GM21447 (cell line): ENCODE measurements around the gene FAM3C.

Source experiments
- ATAC-seq: cut with Tn5 transposase; IDR thresholded peaks from one replicate; pipeline ENCODE4 v1.9.1; 2021; ENCODE audit not compliant: unreplicated experiment

FAM3C gene

GRCh38 chr7:121411597-121411979 is 15.5 kb upstream of the FAM3C start:
- no peak for ATAC-seq

DNA sequence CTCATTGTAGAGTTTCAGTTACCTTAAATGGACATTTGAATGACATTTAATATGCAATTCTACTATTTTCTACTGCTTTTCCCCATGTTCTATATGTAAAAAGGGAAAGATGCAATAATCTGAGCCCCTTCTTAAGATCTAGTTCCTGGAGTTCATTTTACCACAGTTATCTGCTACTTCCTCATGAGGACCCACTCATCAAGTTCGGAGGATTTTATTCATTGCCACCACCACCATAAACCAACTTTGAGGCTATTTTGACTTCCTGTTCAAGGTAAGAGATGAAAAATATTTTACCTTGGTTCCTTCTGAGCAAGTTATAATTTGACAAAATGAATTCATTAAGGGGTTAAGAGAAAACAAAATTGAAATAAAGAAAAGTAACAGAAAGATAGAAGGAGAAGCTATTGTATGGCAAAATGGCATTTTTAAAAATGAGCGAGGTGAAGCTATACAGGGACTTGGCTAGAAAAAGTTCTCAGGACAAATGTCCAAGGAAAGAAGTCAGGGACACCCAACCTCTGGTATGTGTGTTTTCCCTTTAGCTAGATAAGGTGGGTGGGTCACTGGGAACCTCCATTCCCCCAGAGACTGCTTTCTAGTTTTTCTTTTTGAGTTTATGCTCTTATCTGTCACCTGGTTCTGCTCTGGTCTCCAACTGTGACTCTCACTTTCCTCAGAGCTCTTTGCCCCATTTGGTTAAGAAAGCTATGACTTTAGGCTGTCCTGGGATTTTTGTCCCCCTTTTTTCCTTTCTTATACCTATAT is 14.9 kb upstream of the FAM3C start:
- peak; percentile 75 for ATAC-seq

DNA sequence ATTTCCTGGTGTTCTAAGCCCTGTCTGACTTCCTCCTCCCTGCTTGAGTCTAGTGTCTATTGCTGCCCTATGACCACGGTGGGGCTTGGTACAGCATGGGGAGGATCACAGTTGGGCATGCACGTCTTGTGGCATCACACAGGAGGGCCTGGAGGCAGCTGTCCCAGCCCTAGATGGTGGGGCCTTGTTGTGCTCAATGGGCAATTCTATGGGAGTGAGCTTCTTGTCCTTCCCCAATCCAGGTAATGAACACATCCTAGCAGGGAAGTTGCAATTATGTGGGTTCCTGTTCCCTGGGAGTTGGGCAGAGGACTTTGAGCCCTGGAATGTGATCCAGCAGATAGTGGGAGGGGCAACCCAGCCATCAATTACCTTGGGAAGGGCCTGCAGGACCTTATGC is 10.8 kb upstream of the FAM3C start:
- no peak for ATAC-seq

GRCh38 chr7:121406461-121406860 is 10.4 kb upstream of the FAM3C start:
- ATAC-seq = no peak

- no peak for ATAC-seq
These were observed 8.2 kb upstream of the FAM3C start for GRCh38 chr7:121404348-121404747.

- ATAC-seq = no peak
These were observed 6.6 kb upstream of the FAM3C start for GRCh38 chr7:121402701-121403100.

DNA sequence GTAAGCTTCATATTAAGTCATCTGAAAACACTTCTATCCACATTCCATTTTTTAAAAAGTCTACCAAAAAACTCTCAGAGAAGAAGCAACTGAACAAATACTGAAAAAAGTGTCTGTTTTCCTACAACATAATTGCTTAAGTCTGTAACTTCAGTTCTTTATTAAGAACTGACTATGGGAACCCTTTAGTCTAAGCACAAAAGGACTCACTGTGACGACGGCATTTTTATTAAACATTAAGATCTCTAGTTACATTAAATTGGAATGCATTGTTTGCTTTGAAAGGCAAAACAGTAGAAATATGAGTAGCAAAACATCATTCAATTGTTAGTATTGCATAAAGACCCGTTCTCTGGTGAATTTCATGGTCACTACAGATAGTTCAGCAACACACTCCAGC is 5.8 kb upstream of the FAM3C start:
- ATAC-seq = no peak

- ATAC-seq = no peak
These were observed 2.1 kb upstream of the FAM3C start for GRCh38 chr7:121398246-121398645.

DNA sequence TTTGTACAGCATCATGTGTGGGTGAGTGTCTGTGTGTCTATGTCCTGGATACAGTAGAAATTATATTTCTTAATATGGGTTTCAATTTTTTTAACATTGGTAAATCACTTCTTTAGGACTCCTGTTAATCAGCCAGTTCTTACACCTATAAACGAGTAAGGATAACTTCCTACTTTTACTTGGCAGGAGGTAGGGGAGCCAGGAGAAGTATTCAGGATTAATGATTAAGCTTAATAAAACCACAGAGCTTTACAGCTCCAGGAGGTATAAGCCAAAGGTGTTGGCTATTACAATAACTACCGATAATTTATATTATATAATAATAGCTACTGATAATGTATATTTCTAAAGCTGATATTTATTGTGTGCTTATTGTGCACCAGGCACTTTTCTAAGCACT is 1.7 kb upstream of the FAM3C start:
- ATAC-seq = no peak

DNA sequence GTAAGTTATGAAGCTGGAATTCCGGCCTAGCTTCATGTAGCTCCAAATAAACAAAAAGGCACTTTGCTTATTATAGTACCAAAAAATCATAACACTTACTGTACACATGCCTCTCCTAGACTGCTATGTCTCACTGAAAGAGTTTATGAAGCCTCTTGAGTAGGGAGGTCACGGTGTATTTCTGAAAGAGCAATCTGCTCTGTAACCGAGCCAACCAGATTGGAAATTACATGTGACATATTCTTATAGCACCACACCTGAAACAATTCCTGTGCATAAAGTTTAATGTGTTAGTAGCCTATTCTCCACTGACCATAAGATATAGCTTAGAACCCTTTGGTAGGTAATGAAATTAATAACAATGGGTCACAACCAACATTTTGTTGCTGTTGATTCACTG is 1.3 kb upstream of the FAM3C start:
- no peak for ATAC-seq

- peak; percentile 40 for ATAC-seq
These were observed 581 bp downstream of the FAM3C start for GRCh38 chr7:121395494-121395960.

DNA sequence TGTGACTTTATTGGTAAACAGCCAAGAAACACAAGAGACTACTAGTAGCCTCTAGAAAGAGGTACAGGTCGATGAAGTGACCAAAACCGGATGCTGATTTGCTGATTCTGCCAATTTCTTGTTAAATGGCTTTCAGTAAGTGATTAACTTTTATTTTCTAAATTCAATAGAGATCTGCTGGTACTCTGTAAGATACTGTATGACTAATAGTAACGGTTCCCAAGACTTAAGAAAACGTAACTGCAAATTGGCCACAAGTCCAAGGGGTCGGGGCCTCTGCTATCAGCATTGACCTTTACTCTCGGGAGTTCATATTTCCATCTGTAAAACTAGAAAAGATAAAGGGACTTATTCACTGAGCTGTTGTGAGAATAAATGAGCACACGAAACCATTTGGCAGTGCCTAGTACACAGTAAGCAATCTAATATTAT is 1.4 kb downstream of the FAM3C start:
- peak; percentile 32 for ATAC-seq

DNA sequence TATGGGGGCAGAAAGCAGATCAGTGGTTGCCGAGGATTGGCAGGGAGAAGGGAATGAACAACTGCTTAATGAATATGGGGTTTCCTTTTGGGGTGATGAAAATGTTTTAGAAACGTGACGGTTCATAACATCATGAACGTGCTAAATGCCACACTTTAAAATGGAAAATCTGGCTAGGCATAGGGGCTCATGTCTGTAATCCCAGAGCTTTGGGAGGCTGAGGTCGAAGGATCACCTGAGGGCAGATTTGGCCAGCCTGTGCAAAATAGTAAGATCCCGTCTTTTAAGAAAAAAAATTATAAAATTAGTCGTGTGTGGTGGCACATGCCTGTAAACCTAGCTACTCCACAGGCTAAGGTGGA is 3.1 kb downstream of the FAM3C start:
- no peak for ATAC-seq

- ATAC-seq = no peak
These were observed 3.7 kb downstream of the FAM3C start for GRCh38 chr7:121392277-121393004.

GRCh38 chr7:121391686-121392085 is 4.4 kb downstream of the FAM3C start:
- ATAC-seq = no peak

DNA sequence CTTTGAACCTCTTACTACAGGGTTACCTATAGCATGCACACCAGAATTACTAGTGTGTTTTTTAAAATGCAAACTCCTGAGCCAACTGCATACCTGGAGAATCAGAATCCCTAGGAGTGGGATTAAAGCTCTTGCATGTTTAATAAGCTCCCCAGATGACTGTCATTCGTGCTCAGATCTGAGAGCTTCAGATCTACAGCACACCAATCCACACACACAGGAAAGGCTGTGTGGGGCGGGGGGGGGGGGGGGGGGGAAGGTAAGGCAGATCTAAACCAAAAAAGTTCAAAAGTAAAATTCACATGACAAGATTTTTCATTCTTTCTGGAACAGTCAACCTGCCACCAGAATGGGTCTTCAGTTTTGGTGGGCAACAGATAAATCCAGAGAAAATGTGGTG is 5.5 kb downstream of the FAM3C start:
- ATAC-seq = no peak

GRCh38 chr7:121390109-121390508 is 6.0 kb downstream of the FAM3C start:
- ATAC-seq = no peak

DNA sequence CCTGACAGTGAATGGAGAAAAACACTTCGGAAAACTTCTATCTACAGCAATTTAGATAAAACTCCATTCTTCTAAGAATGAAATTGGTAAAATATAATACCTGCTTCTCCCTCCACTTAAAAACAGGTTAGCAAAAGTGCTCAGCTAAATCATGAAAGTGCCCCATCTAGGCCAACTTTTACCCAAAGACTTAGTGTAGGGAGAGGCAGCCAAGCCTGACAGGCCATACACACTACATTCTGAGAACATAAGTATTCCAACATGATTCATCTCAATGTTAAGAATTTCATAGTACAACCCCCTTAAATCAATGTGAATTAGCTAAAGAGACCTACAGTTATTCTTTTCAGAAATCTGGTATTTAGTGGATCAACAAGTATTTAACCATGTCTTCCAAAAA is 7.2 kb downstream of the FAM3C start:
- ATAC-seq = no peak

- ATAC-seq = peak; percentile 92
These were observed 10.3 kb downstream of the FAM3C start for GRCh38 chr7:121385800-121386179.

DNA sequence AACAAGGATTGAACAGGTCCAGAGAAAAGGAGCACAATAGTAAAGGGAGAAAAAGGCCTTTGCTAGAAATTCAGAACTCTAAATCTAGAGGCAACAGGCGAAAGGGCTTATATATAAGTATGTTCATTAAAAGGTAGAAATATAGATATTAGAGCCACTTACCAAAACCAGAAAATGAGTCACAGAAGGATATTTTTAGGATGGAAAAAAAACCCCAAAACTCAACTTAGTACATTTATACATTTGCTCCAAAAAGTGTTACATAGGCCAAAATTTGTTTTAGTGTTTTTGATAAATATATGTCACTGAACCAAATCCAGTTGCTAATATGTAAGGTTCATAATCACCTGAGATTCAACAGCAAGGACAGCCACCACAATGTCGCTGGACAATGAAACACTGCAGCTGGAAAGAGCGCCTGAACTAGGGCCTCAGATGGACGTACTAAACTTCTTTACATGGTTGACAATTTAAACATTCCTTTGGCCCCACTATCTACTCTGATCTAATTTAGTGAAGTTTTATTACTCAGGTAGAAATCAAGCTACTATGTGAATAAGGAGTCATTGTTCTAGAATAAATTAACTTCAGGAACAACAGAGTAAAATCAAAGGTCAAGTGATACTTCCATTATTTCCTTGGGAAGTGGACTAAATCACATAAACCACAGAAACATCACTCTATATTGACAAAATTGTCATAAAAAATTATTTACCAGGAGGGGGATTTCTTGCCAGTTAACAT is 10.9 kb downstream of the FAM3C start:
- no peak for ATAC-seq

DNA sequence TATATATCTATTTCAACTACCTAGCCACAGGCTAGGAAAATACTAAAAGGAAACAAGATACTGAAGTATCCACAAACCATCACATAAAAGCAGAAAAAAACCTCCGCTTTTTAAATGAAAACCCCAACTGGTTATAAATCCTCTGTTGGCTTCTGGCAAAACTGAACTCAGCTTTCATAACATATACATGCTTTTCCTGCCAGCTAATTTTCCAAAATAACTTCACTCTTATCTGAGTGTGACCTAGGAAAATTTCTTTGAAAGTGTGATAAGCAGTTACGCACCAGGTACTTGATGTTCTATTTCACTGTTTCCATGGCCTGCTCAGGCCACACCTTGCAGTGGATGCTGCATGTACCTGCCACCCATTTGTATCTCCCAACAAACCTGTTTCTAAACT is 11.8 kb downstream of the FAM3C start:
- no peak for ATAC-seq
